GM12872 (cell line): ENCODE data around the gene KLF13.

Experiments used
- CTCF ChIP-seq: IDR thresholded peaks from 3 replicates; pipeline ENCODE4 v1.5.1; 2011; ENCODE audit warnings: low read depth, mild to moderate bottlenecking, low read length, moderate library complexity; ENCODE audit not compliant: insufficient read depth

KLF13 gene

GRCh38 chr15:31353931-31354330, 27.3 kb downstream of the KLF13 start:
- TF ChIP-seq CTCF: no peak

GRCh38 chr15:31357148-31357547, 30.5 kb downstream of the KLF13 start:
- TF ChIP-seq CTCF: no peak

- TF ChIP-seq CTCF: no peak
These were observed 31.5 kb downstream of the KLF13 start for GRCh38 chr15:31358163-31358562.

GRCh38 chr15:31358957-31359701, 32.5 kb downstream of the KLF13 start:
- no peak for TF ChIP-seq CTCF

- no peak for TF ChIP-seq CTCF
These were observed 33.1 kb downstream of the KLF13 start for GRCh38 chr15:31359702-31360111.

- no peak for TF ChIP-seq CTCF
These were observed 33.5 kb downstream of the KLF13 start for GRCh38 chr15:31360158-31360561.

GRCh38 chr15:31360843-31361763, 34.5 kb downstream of the KLF13 start:
- no peak for TF ChIP-seq CTCF
